Ishikawa (cell line): ENCODE results near the gene BMP6.

ENCODE experiments used
- CEBPB ChIP-seq: IDR thresholded peaks from 2 replicates; pipeline ENCODE4 v1.6.1; 2012
- CREB1 ChIP-seq: IDR thresholded peaks from 2 replicates; pipeline ENCODE4 v1.6.1; 2012; ENCODE audit warnings: low read depth
- EGR1 ChIP-seq: IDR thresholded peaks from 2 replicates; pipeline ENCODE4 v1.6.1; 2012
- EP300 ChIP-seq: IDR thresholded peaks from 2 replicates; pipeline ENCODE4 v1.6.1; 2012; ENCODE audit warnings: borderline replicate concordance
- FOXM1 ChIP-seq: IDR thresholded peaks from 2 replicates; pipeline ENCODE4 v1.6.1; 2012; ENCODE audit warnings: low read depth, borderline replicate concordance
- MAX ChIP-seq: IDR thresholded peaks from 2 replicates; pipeline ENCODE4 v1.6.1; 2012
- NFIC ChIP-seq: IDR thresholded peaks from 2 replicates; pipeline ENCODE4 v1.6.1; 2012
- RAD21 ChIP-seq: IDR thresholded peaks from 2 replicates; pipeline ENCODE4 v1.6.1; 2012; ENCODE audit warnings: low read depth
- REST ChIP-seq: IDR thresholded peaks from 2 replicates; pipeline ENCODE4 v1.6.1; 2012; ENCODE audit warnings: low read depth, mild to moderate bottlenecking
- TAF1 ChIP-seq: IDR thresholded peaks from 2 replicates; pipeline ENCODE4 v1.6.1; 2012; ENCODE audit warnings: low read depth, mild to moderate bottlenecking
- TCF12 ChIP-seq: IDR thresholded peaks from 2 replicates; pipeline ENCODE4 v1.6.1; 2012; ENCODE audit warnings: low read depth
- USF1 ChIP-seq: IDR thresholded peaks from 2 replicates; pipeline ENCODE4 v1.6.1; 2012
- YY1 ChIP-seq: IDR thresholded peaks from 2 replicates; pipeline ENCODE4 v1.6.1; 2012; ENCODE audit warnings: low read depth
- ZBTB7A ChIP-seq: IDR thresholded peaks from 2 replicates; pipeline ENCODE4 v1.6.1; 2012; ENCODE audit warnings: low read depth

- TF ChIP-seq CEBPB: no peak
- no peak for TF ChIP-seq TAF1
- no peak for TF ChIP-seq REST
- no peak for TF ChIP-seq USF1
- TF ChIP-seq CREB1: no peak
- no peak for TF ChIP-seq MAX
- TF ChIP-seq EP300: no peak
- TF ChIP-seq TCF12: no peak
- no peak for TF ChIP-seq EGR1
- TF ChIP-seq YY1: no peak
- TF ChIP-seq NFIC: no peak
- TF ChIP-seq FOXM1: no peak
- no peak for TF ChIP-seq RAD21
- no peak for TF ChIP-seq ZBTB7A
Measured at GRCh38 chr6:7828124-7828523, 102.2 kb downstream of the BMP6 start.
